ENCODE data around the gene KIAA1549. TPM values are rescaled to one million over a fixed set of nuclear protein-coding genes. Genes with fewer than 3 reads are reported as not detected.

The KIAA1549 gene
- total RNA-seq, 1 experiment from 2014 or later = 18.7 TPM

DNA sequence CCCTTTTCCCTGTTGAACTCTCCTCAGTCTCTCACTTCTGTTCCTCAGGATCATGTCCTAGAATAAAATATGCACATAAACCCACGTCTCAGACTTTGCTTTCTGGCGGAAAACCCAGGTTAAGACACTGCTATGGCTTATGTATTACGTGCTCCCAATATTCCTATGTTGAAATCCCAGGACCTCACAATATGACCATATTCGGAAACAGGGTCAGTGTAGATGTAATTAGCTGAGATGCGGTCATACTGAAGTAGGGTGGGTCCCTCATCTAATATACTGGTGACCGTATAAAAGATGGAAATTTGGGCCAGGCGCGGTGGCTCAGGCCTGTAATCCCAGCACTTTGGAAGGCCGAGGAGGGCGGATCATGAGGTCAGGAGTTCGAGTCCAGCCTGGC lies 59.9 kb downstream of the KIAA1549 start (continued):
- TF ChIP-seq ARID4B (CRISPR knock-in tag; IDR thresholded peaks at IDR 0.05; ENCODE audit: borderline replicate concordance) = no peak

DNA sequence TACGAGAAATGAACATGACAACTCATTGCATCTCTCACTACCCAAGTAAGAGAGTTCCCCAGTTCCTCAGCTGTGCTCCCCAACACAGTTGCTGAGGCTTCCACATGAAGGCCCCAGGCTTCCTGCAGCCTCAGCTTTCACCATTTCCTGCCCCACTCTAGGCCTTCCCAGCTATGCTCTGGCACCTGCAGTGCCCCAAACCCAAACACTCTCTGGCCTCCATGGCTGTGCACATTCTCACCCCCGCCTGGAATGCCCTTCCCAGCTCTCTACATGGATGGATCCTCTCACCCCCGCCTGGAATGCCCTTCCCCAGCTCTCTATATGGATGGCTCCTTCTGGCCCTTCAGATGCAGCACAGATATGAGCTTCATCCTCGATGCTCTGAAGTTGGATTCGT lies 61.3 kb downstream of the KIAA1549 start:
- Mint-ChIP-seq H3K9me3 (peaks cover 5% of the 10 kb centered on the region; the same call in 1 of the 2 replicates), H3K4me1 (peaks cover 23% of the 10 kb centered on the region), H3K27me3 (ENCODE audit: low read depth) (no peaks in the 10 kb centered on the region), H3K27ac (peak overlapping the region; percentile 31; the same call in 1 of the 2 replicates), H3K36me3 (peaks cover 32% of the 10 kb centered on the region), H3K4me3 (no peak overlapping the region)
- CTCF ChIA-PET = interaction anchor here (0.5 to 2.1 kb wide), 2 partner anchors 12 to 238 kb away, joined by 3 to 6 read pairs; no protein-coding TSS in a partner anchor
- no peak for ATAC-seq
- DNase-seq (ENCODE audit: low spot score) = no peak
- TF ChIP-seq SP1 (CRISPR knock-in tag; conservative IDR thresholded peaks at IDR 0.05) (no peak), ZNF416 (CRISPR knock-in tag; IDR thresholded peaks at IDR 0.05) (no peak), AR (CRISPR knock-in tag; IDR thresholded peaks at IDR 0.05) (no peak), FOXJ3 (CRISPR knock-in tag; IDR thresholded peaks at IDR 0.05; ENCODE audit: borderline replicate concordance) (no peak), NFE2L1 (CRISPR knock-in tag; IDR thresholded peaks at IDR 0.05) (no peak), ZNF396 (CRISPR knock-in tag; IDR thresholded peaks at IDR 0.05; ENCODE audit: borderline replicate concordance) (no peak), ATF1 (CRISPR knock-in tag; IDR thresholded peaks at IDR 0.05) (no peak), ZNF263 (CRISPR knock-in tag; IDR thresholded peaks at IDR 0.05; ENCODE audit: low read depth) (no peak), KAT7 (CRISPR knock-in tag; IDR thresholded peaks at IDR 0.05; ENCODE audit: borderline replicate concordance) (no peak), GRHL2 (CRISPR knock-in tag; IDR thresholded peaks at IDR 0.05; ENCODE audit: insufficient replicate concordance, severe bottlenecking) (no peak), TP53 (CRISPR knock-in tag; IDR thresholded peaks at IDR 0.05) (no peak), ZBTB43 (CRISPR knock-in tag; IDR thresholded peaks at IDR 0.05) (no peak), ESRRA (CRISPR knock-in tag; IDR thresholded peaks at IDR 0.05; ENCODE audit: borderline replicate concordance) (no peak)
- TF ChIP-seq, protein P1, sequence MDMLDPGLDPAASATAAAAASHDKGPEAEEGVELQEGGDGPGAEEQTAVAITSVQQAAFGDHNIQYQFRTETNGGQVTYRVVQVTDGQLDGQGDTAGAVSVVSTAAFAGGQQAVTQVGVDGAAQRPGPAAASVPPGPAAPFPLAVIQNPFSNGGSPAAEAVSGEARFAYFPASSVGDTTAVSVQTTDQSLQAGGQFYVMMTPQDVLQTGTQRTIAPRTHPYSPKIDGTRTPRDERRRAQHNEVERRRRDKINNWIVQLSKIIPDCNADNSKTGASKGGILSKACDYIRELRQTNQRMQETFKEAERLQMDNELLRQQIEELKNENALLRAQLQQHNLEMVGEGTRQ (CRISPR knock-in tag; IDR thresholded peaks at IDR 0.05) = no peak
- TF ChIP-seq, protein P2, sequence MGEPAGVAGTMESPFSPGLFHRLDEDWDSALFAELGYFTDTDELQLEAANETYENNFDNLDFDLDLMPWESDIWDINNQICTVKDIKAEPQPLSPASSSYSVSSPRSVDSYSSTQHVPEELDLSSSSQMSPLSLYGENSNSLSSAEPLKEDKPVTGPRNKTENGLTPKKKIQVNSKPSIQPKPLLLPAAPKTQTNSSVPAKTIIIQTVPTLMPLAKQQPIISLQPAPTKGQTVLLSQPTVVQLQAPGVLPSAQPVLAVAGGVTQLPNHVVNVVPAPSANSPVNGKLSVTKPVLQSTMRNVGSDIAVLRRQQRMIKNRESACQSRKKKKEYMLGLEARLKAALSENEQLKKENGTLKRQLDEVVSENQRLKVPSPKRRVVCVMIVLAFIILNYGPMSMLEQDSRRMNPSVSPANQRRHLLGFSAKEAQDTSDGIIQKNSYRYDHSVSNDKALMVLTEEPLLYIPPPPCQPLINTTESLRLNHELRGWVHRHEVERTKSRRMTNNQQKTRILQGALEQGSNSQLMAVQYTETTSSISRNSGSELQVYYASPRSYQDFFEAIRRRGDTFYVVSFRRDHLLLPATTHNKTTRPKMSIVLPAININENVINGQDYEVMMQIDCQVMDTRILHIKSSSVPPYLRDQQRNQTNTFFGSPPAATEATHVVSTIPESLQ (CRISPR knock-in tag; IDR thresholded peaks at IDR 0.05) = no peak
- POLR2A ChIA-PET = interaction anchor here (0.6 to 0.7 kb wide), 2 partner anchors 25 to 34 kb away, joined by 3 read pairs; no protein-coding TSS in a partner anchor

All from WTC11 (cell line).